Erythroblast (primary cell): ENCODE results near the gene POU6F1.
A peak's percentile ranks its signal among the peaks of the same experiment; 100 is the strongest.
"Not testable (repeated sequence)": the region's sequence is repeated elsewhere in the genome, so short reads cannot be mapped to it uniquely, and the experiment has no call there.

Source experiments
- DNase-seq, 2 experiments: peaks; one replicate each; lab custom pipeline; 2025; lab: John Stamatoyannopoulos, UW
- GATA1 ChIP-seq: IDR thresholded peaks from 2 replicates; pipeline ENCODE4 v1.6.1; 2011; ENCODE audit warnings: low read depth, mild to moderate bottlenecking, control low read depth, low read length, moderate library complexity
- POLR2A ChIP-seq: IDR thresholded peaks from 2 replicates; pipeline ENCODE4 v1.6.1; 2011; ENCODE audit warnings: mild to moderate bottlenecking, low read length

POU6F1 gene

GRCh38 chr12:51242120-51242519, 24.3 kb upstream of the POU6F1 start:
- TF ChIP-seq POLR2A, result no peak
- no peak for TF ChIP-seq GATA1
- DNase-seq, result no peak

DNA sequence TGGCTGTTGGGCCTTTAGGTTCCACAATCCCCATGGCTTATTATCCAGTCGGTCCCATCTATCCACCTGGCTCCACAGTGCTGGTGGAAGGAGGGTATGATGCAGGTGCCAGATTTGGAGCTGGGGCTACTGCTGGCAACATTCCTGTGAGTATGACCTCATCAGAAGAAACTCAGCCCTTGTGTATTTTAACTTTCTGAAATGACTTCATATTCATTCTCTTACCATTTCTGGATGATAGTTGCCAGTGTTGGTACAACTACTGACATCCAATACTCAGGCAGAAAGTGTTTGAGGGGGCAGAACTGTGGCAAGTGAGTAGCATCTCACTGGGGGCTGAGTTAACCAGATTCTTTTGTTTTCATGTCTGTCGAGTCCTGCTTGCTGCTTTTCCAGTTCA, 23.1 kb upstream of the POU6F1 start:
- TF ChIP-seq GATA1, result no peak
- no peak for TF ChIP-seq POLR2A

GRCh38 chr12:51238510-51239334, 20.9 kb upstream of the POU6F1 start, which contains the start of gene DAZAP2:
Gene DAZAP2, plus strand, starts transcription at chr12:51238826. Its CDS starts 82 bp downstream, at chr12:51238908.
- DNase-seq, result peak; percentile 96 to 97
- TF ChIP-seq GATA1 (no peak), POLR2A (peak; percentile 97)

More for the DNA sequence above, 23.1 kb upstream of the POU6F1 start:
- no peak for DNase-seq

- DNase-seq, result no peak
These were observed 20.2 kb upstream of the POU6F1 start for GRCh38 chr12:51238037-51238509.

DNA sequence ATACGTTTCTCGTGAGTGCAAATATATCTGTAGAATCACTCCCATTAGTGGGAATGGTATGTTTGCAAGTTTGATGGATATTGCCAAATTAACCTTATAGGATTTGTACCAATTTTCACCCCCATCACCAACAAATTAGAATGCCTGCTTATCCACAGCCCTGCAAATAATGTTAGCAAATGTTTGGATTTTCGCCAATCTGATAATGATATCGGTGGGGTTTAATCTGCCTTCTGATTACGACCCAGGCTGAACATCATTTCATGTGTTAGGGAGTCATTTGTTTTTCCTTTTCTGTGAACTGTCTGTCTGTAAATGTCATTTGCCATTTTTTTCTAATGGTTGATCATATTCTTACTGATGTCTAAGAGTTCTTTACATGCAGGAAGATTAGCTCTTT, 16.7 kb upstream of the POU6F1 start:
- TF ChIP-seq POLR2A, result no peak
- no peak for TF ChIP-seq GATA1
- DNase-seq, result peak; percentile 30 to 70

More at GRCh38 chr12:51238037-51238509, 20.2 kb upstream of the POU6F1 start:
- TF ChIP-seq GATA1 (no peak), POLR2A (no peak)

GRCh38 chr12:51232642-51233041, 14.8 kb upstream of the POU6F1 start:
- TF ChIP-seq GATA1 (no peak), POLR2A (no peak)
- no peak for DNase-seq

GRCh38 chr12:51229116-51229809, 11.4 kb upstream of the POU6F1 start:
- TF ChIP-seq POLR2A (no peak), GATA1 (no peak)
- DNase-seq, result no peak

DNA sequence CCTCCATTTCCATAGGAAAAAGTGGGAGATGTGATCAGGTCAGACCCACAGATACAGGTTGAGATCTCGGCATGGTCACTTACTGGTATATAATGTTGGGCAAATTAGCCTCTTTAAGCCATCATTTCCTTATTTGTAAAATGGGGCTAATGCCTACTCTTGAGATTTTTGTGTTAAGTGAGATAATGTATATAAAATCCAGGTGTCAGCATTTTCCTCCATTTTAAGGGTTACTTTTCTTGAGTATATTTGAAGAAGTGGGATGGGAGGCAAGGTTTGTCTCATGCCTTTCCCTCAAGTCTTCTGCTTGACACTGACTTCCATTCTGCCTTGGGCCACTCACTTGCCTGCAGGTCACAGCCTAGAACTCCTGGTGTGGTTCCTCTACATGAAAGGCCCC, 10.1 kb upstream of the POU6F1 start:
- DNase-seq, result no peak
- TF ChIP-seq GATA1 (no peak), POLR2A (no peak)

DNA sequence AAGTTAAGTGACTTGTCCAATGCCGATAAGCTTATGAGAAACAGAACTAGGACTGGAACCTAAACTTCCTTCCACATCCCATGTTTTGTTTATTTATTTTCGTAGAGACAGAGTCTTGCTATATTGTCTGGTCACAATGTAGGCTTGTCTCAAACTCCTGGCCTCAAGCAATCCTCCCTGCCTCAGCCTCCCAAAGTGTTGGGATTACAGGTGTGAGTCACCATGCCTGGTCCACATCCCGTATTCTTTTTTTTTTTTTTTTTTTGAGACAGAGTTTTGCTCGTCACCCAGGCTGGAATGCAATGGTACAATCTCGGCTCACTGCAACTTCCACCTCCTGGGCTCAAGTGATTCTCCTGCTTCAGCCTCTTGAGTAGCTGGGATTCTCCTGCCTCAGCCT, 9.2 kb upstream of the POU6F1 start:
- DNase-seq, result not testable (repeated sequence)

DNA sequence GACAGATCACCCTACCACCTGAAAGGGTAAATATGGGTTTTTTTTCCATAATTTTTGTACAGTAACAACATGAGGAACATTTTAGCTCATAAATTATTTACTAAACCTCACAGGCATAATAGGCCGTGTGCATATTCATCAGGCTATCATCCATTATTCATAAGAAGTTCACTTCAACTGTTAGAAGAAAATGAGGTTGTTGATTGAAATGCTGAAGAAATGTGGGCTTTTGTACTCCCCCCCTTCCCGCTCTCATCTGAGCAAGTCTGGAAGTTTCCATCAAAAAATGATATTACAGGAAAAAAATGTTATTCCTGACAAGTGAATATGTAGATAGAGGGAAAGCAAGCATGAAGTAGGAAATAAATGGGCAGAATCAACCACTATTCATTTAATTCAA, 7.9 kb upstream of the POU6F1 start:
- no peak for DNase-seq
- TF ChIP-seq POLR2A (no peak), GATA1 (no peak)

DNA sequence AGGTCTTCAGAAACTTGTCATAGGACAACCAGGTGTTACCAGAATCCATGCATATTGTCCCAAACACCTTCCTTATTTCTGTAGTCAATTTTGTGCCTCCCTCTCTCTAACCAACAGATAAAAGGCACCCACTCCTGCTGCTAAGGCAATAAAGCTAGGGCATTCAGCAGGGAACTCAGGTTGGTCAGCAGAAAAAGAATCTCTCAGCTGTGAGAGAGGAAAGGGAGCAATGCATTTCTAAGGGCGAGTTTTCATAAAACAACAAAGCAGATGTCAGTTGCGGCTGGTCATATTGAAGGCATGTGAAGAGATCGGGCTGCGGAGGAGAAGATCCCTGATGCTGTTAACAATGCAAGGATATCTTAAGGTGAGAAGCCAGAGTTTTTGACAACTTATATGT, 7.4 kb upstream of the POU6F1 start:
- TF ChIP-seq POLR2A, result no peak
- TF ChIP-seq GATA1, result no peak

DNA sequence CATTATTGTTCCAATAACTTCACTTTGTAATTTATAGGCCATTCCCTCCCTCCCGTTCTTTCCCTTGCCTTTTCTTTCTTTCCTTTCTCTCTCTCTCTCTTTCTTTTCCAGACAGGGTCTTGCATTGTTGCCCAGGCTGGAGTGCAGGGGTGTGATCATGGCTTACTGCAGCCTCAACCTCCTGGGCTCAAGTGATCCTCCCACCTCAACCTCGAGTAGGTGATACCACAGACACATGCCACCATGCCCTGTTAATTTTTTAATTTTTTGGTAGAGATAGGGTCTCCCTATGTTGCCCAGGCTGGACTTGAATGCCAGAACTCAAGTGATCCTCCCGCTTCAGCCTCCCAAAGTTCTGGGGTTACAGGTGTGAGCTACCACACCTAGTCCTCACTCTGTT, 6.8 kb upstream of the POU6F1 start:
- no peak for DNase-seq

More for the DNA sequence above, 7.4 kb upstream of the POU6F1 start:
- DNase-seq, result no peak

DNA sequence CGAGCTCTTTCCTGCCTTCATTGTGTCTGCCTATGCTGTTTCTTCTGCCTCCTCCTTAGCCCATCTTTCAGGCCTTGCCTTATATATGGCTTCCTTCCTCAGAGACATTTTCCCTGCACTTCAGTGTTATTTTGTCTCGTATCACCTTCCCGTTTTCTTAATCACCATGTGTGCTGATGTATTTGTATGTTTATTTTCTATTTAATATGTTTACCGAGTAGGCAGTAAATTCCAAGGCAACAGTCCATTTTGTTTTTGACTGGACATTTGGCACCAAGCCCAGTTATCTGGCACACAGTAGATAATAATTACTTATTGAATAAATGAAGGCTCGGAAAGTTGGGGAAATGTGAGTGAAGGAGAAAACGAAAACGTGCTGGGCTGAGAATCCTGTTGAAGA, 4.6 kb upstream of the POU6F1 start:
- TF ChIP-seq POLR2A, result no peak
- TF ChIP-seq GATA1, result no peak
- peak; percentile 17 to 57 for DNase-seq

More for the DNA sequence above, 6.8 kb upstream of the POU6F1 start:
- TF ChIP-seq POLR2A (no peak), GATA1 (no peak)

GRCh38 chr12:51219857-51220256, 2.0 kb upstream of the POU6F1 start:
- not testable (repeated sequence) for DNase-seq

DNA sequence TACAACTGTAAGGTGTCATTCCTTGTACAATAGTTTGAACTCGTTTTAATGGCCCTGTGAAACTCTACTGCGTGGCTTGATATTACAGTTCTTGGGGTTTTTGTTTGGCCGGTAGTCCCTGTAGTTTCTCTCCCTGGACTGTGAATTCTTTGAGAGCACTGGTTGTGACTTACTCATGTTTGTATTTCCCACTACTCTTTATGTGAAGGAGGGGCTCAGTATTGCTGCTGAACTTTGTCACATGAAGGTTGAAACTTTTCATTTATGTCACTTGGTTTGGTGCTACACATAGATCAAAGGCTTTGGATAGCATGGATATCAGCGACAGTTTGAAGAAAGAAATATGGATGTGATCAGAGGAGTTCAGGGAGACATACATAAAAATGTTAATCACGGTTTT, 1.5 kb upstream of the POU6F1 start:
- TF ChIP-seq GATA1 (no peak), POLR2A (no peak)
- DNase-seq, result no peak
